Astrocyte of the cerebellum (primary cell): ENCODE measurements around the gene SHOX.

Experiments
- DNase-seq: peaks from one replicate; pipeline ENCODE4 v3.0.0-alpha.2; 2011; ENCODE audit warnings: low read depth
- H3K4me3 ChIP-seq: 2 replicates; pipeline ENCODE4 v1.5.1; 2011; ENCODE audit warnings: mild to moderate bottlenecking, low read depth, low read length, moderate library complexity
- in situ Hi-C: cut with HindIII; loops from 2 replicates; pipeline ENCODE4 v1.10.0; 2017; ENCODE audit warnings: low sequenced_read_pairs
- TF ChIP-seq, protein P1 (sequence below): IDR thresholded peaks from 2 replicates; pipeline ENCODE4 v1.5.1; 2012; ENCODE audit warnings: low read length, low read depth, moderate library complexity, mild to moderate bottlenecking; ENCODE audit errors: missing control alignments

Gene SHOX

DNA sequence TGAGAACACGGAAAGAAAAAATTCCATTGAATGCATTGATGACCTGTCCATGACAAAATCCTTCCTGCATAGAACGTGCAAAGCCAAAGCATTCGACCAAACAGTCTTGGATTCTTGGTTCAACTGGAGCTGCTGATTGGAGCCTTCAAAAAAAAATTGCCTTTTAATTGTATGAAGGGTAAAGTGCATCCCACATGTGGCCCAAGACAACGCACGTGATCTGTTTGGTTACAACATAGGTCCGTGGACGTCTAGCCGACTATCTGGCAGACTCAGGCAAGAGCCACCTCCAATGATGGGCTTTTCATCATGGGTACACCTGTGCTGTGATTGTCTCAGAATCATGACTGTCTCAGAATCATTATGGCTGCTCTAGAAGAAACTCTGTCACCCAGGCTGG is 52.3 kb downstream of the SHOX start:
- H3K4me3 ChIP-seq: no peak overlapping the region
- TF ChIP-seq, protein P1, sequence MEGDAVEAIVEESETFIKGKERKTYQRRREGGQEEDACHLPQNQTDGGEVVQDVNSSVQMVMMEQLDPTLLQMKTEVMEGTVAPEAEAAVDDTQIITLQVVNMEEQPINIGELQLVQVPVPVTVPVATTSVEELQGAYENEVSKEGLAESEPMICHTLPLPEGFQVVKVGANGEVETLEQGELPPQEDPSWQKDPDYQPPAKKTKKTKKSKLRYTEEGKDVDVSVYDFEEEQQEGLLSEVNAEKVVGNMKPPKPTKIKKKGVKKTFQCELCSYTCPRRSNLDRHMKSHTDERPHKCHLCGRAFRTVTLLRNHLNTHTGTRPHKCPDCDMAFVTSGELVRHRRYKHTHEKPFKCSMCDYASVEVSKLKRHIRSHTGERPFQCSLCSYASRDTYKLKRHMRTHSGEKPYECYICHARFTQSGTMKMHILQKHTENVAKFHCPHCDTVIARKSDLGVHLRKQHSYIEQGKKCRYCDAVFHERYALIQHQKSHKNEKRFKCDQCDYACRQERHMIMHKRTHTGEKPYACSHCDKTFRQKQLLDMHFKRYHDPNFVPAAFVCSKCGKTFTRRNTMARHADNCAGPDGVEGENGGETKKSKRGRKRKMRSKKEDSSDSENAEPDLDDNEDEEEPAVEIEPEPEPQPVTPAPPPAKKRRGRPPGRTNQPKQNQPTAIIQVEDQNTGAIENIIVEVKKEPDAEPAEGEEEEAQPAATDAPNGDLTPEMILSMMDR: no peak
- DNase-seq: no peak
- in situ Hi-C loops: no loop called here

DNA sequence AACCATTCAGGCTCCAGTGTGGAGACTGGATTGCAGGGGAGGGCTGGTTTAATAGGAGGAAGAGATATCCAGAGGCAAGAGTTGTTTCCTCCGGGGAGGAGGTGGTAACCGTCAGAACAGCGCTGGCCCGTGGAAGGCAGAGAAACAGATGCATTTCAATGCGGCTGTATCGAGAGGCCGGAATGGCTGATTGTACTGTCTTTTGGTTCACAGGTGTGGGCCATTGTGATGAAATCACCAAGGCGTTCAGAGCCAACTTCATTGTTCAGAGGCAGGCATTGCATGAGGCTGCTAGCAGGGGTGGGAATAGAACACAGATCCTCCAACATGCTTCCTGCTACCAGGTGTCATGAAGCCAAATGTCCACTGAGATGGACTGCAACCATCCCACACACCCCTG is 53.0 kb downstream of the SHOX start:
- in situ Hi-C loops: no loop called here
- DNase-seq: no peak
- TF ChIP-seq, protein P1: no peak
- no peak overlapping the region for H3K4me3 ChIP-seq

DNA sequence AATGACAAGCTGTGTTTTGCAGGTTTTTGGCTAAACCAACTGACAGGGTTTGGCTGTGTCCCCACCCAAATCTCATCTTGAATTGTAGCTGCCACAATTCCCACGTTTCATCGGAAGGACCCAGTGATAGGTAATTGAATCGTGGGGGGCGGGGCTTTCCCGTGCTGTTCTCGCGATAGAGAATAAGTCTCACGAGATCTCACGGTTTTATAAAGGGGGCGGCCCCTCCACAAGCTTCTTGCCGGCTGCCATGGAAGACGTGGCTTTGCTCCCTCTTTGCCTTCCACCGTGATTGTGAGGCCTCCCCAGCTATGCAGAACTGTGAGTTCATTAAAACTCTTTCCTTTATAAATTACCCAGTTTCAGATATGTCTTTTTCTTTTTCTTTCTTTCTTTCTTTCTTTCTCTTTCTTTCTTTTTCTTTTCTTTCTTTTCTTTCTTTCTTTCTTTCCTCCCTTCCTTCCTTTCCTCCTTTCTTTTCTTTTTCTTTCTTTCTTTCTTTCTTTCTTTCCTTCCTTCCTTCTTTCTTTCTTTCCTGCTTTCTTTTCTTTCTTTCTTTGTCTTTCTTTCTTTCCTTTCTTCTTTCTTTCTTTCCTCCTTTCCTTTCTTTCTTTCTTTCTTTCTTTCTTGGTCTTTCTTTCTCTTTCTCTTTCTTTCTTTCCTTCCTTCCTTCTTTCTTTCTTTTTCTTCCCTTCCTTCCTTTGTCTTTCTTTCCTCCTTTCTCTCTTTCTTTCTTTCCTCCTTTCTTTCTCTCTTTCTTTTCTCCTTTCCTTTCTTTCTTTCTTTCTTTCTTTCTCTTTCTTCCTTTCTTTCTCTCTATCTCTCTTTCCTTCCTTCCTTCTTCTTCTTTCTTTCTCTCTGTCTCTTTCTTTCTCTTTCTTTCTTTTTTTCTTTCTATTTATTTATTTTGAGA is 54.8 kb downstream of the SHOX start:
- no peak for DNase-seq
- H3K4me3 ChIP-seq: no peak overlapping the region
- in situ Hi-C loops: no loop called here
- TF ChIP-seq, protein P1: no peak

DNA sequence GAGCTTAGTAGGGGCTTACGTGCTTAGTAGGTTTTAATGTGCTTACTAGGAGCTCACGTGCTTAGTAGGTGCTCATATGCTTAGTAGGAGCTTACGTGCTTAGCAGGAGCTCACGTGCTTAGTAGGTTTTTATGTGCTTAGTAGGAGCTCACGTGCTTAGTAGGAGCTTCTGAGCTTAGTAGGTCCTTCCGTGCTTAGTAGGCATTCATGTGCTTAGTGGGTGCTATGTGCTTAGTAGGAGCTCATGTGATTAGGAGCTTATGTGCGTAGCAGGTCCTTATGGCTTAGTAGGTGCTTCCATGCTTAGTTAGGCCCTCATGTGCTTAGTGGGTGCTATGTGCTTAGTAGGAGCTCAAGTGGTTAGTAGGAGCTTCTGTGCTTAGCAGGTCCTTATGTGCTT is 59.4 kb downstream of the SHOX start:
- TF ChIP-seq, protein P1: no peak
- in situ Hi-C loops: no loop called here
- H3K4me3 ChIP-seq: no peak overlapping the region
- no peak for DNase-seq

DNA sequence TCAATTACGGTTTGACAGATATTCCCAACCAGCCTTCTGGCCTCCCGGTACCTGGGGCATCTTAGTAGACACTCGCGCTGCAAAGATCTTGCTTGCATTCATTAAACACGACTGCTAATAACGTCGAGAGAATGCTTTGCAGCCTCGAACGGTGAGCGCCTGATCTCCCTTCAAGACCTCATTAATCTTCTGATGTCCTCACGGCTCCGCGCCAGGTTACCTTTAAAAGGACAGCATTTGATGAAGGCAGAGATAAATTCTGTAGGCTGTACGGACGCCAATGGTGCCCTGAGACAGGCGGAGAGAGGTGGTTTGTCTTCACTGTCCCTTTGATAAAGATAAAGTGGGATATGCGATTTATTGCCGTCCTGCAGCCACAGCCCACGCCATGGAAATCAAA is 64.2 kb downstream of the SHOX start:
- TF ChIP-seq, protein P1: no peak

DNA sequence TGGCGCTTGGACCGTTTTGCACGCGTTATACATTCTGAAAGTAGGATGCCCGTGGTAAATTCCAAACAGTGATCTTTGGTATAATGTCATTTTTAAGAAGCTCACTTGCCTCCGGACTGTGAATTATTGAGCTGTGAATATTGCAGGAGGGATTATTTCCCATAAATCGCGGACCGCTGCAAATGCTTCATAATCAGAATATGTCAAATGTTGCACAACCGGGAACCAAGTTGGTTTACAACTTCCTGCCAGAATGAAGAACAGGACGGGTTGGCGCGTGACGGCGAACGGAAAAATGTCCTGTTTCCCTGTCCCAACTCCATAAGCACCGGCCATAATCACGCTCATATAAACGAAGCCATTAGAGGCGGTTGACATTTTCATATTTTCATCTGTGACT is 67.6 kb downstream of the SHOX start:
- no peak overlapping the region for H3K4me3 ChIP-seq
- DNase-seq: no peak
- TF ChIP-seq, protein P1: no peak
- in situ Hi-C loops: no loop called here

More for the DNA sequence above, 64.2 kb downstream of the SHOX start:
- in situ Hi-C loops: no loop called here
- no peak for DNase-seq
- H3K4me3 ChIP-seq: no peak overlapping the region
